ENCODE data around the gene FAM209B.

Gene FAM209B

DNA sequence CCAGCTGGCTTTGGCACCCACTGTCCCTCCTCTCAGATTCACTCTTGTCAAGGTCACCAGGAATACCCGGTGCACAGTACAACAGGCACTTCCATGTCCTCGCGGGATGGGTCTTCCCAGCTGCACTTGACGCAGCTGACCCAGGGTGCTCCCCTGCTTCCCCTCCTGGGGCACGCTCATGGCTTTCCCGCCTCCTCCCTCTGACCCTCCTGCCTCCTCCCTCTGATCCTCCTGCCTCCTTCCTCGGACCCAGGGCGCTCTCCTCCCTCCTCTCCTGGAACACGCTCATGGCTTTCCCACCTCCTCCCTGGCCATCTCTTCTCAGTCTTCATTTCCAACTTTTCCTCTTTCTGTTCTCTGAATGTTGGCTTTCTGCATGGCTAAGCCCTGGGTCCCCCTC lies 42.1 kb downstream of the FAM209B start:
- Histone ChIP-seq H3K9me3 (replicated peaks; ENCODE audit: insufficient read depth, low read length) (no peaks in the 10 kb centered on the region), H3K9me2 (replicated peaks; ENCODE audit: insufficient read depth, low read length) (no peaks in the 10 kb centered on the region), H2AFZ (ENCODE audit: low read length) (no peak overlapping the region), H3K79me2 (ENCODE audit: low read length) (no peaks in the 10 kb centered on the region), H3K4me1 (ENCODE audit: low read length) (peaks cover 14% of the 10 kb centered on the region), H3K9ac (ENCODE audit: low read length) (no peak overlapping the region), H3F3A (ENCODE audit: insufficient read depth, low read length) (0 out of 2 replicates have a peak, but pooled peaks cover 10% of the 10 kb centered on the region), H3K36me3 (replicated peaks; ENCODE audit: insufficient read depth, low read length) (no peaks in the 10 kb centered on the region), H3K4me2 (ENCODE audit: low read depth, low read length) (no peak overlapping the region), H3K27ac (ENCODE audit: low read length) (no peak overlapping the region), H4K20me1 (ENCODE audit: insufficient read depth, low read length) (no peaks in the 10 kb centered on the region), H3K27me3 (replicated peaks; ENCODE audit: insufficient read depth, low read length) (no peaks in the 10 kb centered on the region), H3K4me3 (ENCODE audit: low read length) (no peak overlapping the region)
- TF ChIP-seq, protein P1, sequence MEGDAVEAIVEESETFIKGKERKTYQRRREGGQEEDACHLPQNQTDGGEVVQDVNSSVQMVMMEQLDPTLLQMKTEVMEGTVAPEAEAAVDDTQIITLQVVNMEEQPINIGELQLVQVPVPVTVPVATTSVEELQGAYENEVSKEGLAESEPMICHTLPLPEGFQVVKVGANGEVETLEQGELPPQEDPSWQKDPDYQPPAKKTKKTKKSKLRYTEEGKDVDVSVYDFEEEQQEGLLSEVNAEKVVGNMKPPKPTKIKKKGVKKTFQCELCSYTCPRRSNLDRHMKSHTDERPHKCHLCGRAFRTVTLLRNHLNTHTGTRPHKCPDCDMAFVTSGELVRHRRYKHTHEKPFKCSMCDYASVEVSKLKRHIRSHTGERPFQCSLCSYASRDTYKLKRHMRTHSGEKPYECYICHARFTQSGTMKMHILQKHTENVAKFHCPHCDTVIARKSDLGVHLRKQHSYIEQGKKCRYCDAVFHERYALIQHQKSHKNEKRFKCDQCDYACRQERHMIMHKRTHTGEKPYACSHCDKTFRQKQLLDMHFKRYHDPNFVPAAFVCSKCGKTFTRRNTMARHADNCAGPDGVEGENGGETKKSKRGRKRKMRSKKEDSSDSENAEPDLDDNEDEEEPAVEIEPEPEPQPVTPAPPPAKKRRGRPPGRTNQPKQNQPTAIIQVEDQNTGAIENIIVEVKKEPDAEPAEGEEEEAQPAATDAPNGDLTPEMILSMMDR (IDR thresholded peaks at IDR 0.05; ENCODE audit: low read length), result no peak
- TF ChIP-seq EZH2phosphoT487 (IDR thresholded peaks at IDR 0.05; ENCODE audit: low read length) (no peak), EZH2 (optimal IDR thresholded peaks at IDR 0.05; ENCODE audit: low read depth, low read length) (no peak)
- DNase-seq, result no peak

DNA sequence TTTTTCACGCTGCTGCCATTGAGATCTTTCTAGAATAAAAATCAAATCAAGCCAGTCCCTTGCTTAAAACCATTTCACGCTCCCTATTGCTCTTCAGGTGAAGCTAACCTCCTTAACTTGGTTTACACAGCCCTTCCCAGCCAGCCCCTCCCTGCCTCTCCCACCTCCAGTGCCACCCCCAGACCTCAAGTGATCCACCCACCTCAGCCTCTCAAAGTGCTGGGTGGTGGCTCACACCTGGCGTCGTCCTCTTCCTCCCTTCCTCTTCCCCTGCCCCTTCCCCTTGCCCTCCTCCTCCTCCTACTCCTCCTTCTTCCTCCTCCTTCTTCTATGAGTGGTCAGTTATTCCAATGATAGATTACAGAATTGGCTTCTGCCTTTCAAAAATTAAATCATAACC lies 42.9 kb downstream of the FAM209B start:
- Histone ChIP-seq H3K9me3 (replicated peaks; ENCODE audit: insufficient read depth, low read length) (no peaks in the 10 kb centered on the region), H3K4me2 (ENCODE audit: low read depth, low read length) (no peak overlapping the region), H3K4me3 (ENCODE audit: low read length) (no peak overlapping the region), H3K27me3 (replicated peaks; ENCODE audit: insufficient read depth, low read length) (no peaks in the 10 kb centered on the region), H3F3A (ENCODE audit: insufficient read depth, low read length) (0 out of 2 replicates have a peak, but pooled peaks cover 10% of the 10 kb centered on the region), H3K9ac (ENCODE audit: low read length) (no peak overlapping the region), H2AFZ (ENCODE audit: low read length) (no peak overlapping the region), H3K79me2 (ENCODE audit: low read length) (no peaks in the 10 kb centered on the region), H3K4me1 (ENCODE audit: low read length) (peaks cover 14% of the 10 kb centered on the region), H4K20me1 (ENCODE audit: insufficient read depth, low read length) (no peaks in the 10 kb centered on the region), H3K36me3 (replicated peaks; ENCODE audit: insufficient read depth, low read length) (no peaks in the 10 kb centered on the region), H3K27ac (ENCODE audit: low read length) (no peak overlapping the region), H3K9me2 (replicated peaks; ENCODE audit: insufficient read depth, low read length) (no peaks in the 10 kb centered on the region)
- TF ChIP-seq, protein P1 (IDR thresholded peaks at IDR 0.05; ENCODE audit: low read length), result no peak
- no peak for TF ChIP-seq EZH2 (optimal IDR thresholded peaks at IDR 0.05; ENCODE audit: low read depth, low read length)
- no peak for DNase-seq

DNA sequence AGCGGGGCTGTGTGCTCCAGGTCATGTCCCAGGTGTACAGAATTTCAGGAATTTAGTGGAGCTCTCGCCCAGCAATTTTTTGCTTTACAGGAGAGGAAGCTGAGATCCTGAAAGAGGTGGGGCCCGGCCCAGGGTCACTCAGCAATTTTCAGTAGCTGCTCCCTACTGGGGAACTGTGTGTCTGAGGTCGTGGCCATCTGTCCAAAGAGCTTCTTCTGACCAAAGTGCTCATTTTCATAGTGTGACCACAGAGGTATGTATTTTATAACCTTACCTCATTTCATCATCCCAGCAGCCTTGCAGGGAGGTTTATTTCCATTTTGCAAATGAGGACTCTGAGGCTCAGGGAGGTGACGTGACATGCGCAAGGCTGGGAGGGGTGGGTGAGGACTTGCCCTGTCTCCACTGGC lies 46.3 kb downstream of the FAM209B start:
- TF ChIP-seq EZH2phosphoT487 (IDR thresholded peaks at IDR 0.05; ENCODE audit: low read length) (no peak), EZH2 (optimal IDR thresholded peaks at IDR 0.05; ENCODE audit: low read depth, low read length) (no peak)
- TF ChIP-seq, protein P1 (IDR thresholded peaks at IDR 0.05; ENCODE audit: low read length), result no peak
- Histone ChIP-seq H3K4me3 (ENCODE audit: low read length) (peak overlapping the region; percentile 7; the same call in 1 of the 2 replicates), H4K20me1 (ENCODE audit: insufficient read depth, low read length) (no peaks in the 10 kb centered on the region), H3K9me2 (replicated peaks; ENCODE audit: insufficient read depth, low read length) (no peaks in the 10 kb centered on the region), H3K4me2 (ENCODE audit: low read depth, low read length) (peak overlapping the region; percentile 57), H3F3A (ENCODE audit: insufficient read depth, low read length) (0 out of 2 replicates have a peak, but pooled peaks cover 10% of the 10 kb centered on the region), H3K27ac (ENCODE audit: low read length) (peak overlapping the region; percentile 72; the same call in 1 of the 2 replicates), H3K27me3 (replicated peaks; ENCODE audit: insufficient read depth, low read length) (no peaks in the 10 kb centered on the region), H2AFZ (ENCODE audit: low read length) (peak overlapping the region; percentile 84), H3K9ac (ENCODE audit: low read length) (peak overlapping the region; percentile 32; the same call in 1 of the 2 replicates), H3K9me3 (replicated peaks; ENCODE audit: insufficient read depth, low read length) (no peaks in the 10 kb centered on the region), H3K4me1 (ENCODE audit: low read length) (peaks cover 14% of the 10 kb centered on the region), H3K79me2 (ENCODE audit: low read length) (no peaks in the 10 kb centered on the region), H3K36me3 (replicated peaks; ENCODE audit: insufficient read depth, low read length) (no peaks in the 10 kb centered on the region)
- peak; percentile 52 for DNase-seq
